HEK293 (cell line): ENCODE measurements around the gene PRADC1.

Experiments
- FEZF1 ChIP-seq: fragments of 450-650 bp; formaldehyde crosslinking; IDR thresholded peaks from 2 replicates; pipeline ENCODE4 v1.5.1; 2016; ENCODE audit warnings: missing biosample characterization, missing genetic modification characterization
- GLIS1 ChIP-seq: fragments of 450-650 bp; formaldehyde crosslinking; IDR thresholded peaks from 2 replicates; pipeline ENCODE4 v1.5.1; 2016; ENCODE audit warnings: missing biosample characterization, missing genetic modification characterization
- KLF10 ChIP-seq: fragments of 450-650 bp; IDR thresholded peaks from 2 replicates; pipeline ENCODE4 v1.5.1; 2018; ENCODE audit warnings: missing biosample characterization, mild to moderate bottlenecking, missing genetic modification characterization
- PRDM2 ChIP-seq: fragments of 450-650 bp; formaldehyde crosslinking; IDR thresholded peaks from 2 replicates; pipeline ENCODE4 v1.5.1; 2016; ENCODE audit warnings: missing biosample characterization, missing genetic modification characterization, borderline replicate concordance
- SALL2 ChIP-seq: fragments of 450-650 bp; formaldehyde crosslinking; IDR thresholded peaks from 2 replicates; pipeline ENCODE4 v1.5.0; 2017; ENCODE audit warnings: missing biosample characterization, mild to moderate bottlenecking, missing genetic modification characterization, borderline replicate concordance
- SCRT2 ChIP-seq: fragments of 450-650 bp; formaldehyde crosslinking; IDR thresholded peaks from 2 replicates; pipeline ENCODE4 v1.5.1; 2016; ENCODE audit warnings: missing biosample characterization, missing genetic modification characterization
- SP7 ChIP-seq: fragments of 450-650 bp; formaldehyde crosslinking; IDR thresholded peaks from 2 replicates; pipeline ENCODE4 v1.5.1; 2016; ENCODE audit warnings: missing biosample characterization, missing genetic modification characterization
- ZBTB10 ChIP-seq: fragments of 450-650 bp; formaldehyde crosslinking; IDR thresholded peaks from 2 replicates; pipeline ENCODE4 v1.5.1; 2016; ENCODE audit warnings: missing biosample characterization, missing genetic modification characterization
- ZBTB21 ChIP-seq: fragments of 450-650 bp; formaldehyde crosslinking; IDR thresholded peaks from 2 replicates; pipeline ENCODE4 v1.5.1; 2017; ENCODE audit warnings: missing biosample characterization, missing genetic modification characterization
- ZBTB6 ChIP-seq: fragments of 450-650 bp; formaldehyde crosslinking; IDR thresholded peaks from 2 replicates; pipeline ENCODE4 v1.5.1; 2017; ENCODE audit warnings: missing biosample characterization, missing genetic modification characterization
- ZNF112 ChIP-seq: fragments of 450-650 bp; formaldehyde crosslinking; IDR thresholded peaks from 2 replicates; pipeline ENCODE4 v1.5.0; 2017; ENCODE audit warnings: missing biosample characterization, missing genetic modification characterization
- ZNF16 ChIP-seq: fragments of 450-650 bp; formaldehyde crosslinking; IDR thresholded peaks from 2 replicates; pipeline ENCODE4 v1.5.1; 2016; ENCODE audit warnings: low read depth, missing biosample characterization, missing genetic modification characterization
- ZNF223 ChIP-seq: fragments of 450-650 bp; formaldehyde crosslinking; IDR thresholded peaks from 2 replicates; pipeline ENCODE4 v1.5.1; 2016; ENCODE audit warnings: missing biosample characterization, missing genetic modification characterization
- ZNF24 ChIP-seq: fragments of 450-650 bp; formaldehyde crosslinking; IDR thresholded peaks from 2 replicates; pipeline ENCODE4 v1.5.1; 2016; ENCODE audit warnings: missing biosample characterization, missing genetic modification characterization
- ZNF248 ChIP-seq: fragments of 450-650 bp; formaldehyde crosslinking; IDR thresholded peaks from 2 replicates; pipeline ENCODE4 v1.5.1; 2017; ENCODE audit warnings: missing biosample characterization, missing genetic modification characterization
- ZNF280C ChIP-seq: fragments of 450-650 bp; formaldehyde crosslinking; IDR thresholded peaks from 2 replicates; pipeline ENCODE4 v1.5.1; 2016; ENCODE audit warnings: missing biosample characterization, missing genetic modification characterization
- ZNF280D ChIP-seq: fragments of 450-650 bp; formaldehyde crosslinking; IDR thresholded peaks from 2 replicates; pipeline ENCODE4 v1.5.1; 2016; ENCODE audit warnings: missing biosample characterization, missing genetic modification characterization
- ZNF311 ChIP-seq: fragments of 450-650 bp; formaldehyde crosslinking; IDR thresholded peaks from 2 replicates; pipeline ENCODE4 v1.5.1; 2017; ENCODE audit warnings: missing biosample characterization, missing genetic modification characterization, borderline replicate concordance
- ZNF335 ChIP-seq: fragments of 450-650 bp; formaldehyde crosslinking; conservative IDR thresholded peaks from 2 replicates; pipeline ENCODE4 v1.5.1; 2016; ENCODE audit warnings: missing biosample characterization, missing genetic modification characterization
- ZNF501 ChIP-seq: fragments of 450-650 bp; formaldehyde crosslinking; IDR thresholded peaks from 2 replicates; pipeline ENCODE4 v1.5.1; 2016; ENCODE audit warnings: missing biosample characterization, missing genetic modification characterization
- ZNF654 ChIP-seq: fragments of 450-650 bp; formaldehyde crosslinking; IDR thresholded peaks from 2 replicates; pipeline ENCODE4 v1.5.1; 2016; ENCODE audit warnings: low read depth, missing biosample characterization, missing genetic modification characterization
- ZSCAN4 ChIP-seq: fragments of 450-650 bp; formaldehyde crosslinking; IDR thresholded peaks from 2 replicates; pipeline ENCODE4 v1.5.1; 2017; ENCODE audit warnings: missing biosample characterization, missing genetic modification characterization

Gene PRADC1

GRCh38 chr2:73214120-73215035, 18.7 kb downstream of the PRADC1 start, which contains the start of gene SMYD5 (continued):
- TF ChIP-seq ZBTB6 (tag by site-specific recombination) (no peak), ZNF501 (no peak; the same call in 1 of the 2 replicates), ZNF311 (tag by site-specific recombination) (no peak), ZNF335 (tag by site-specific recombination) (peak; percentile 91), ZNF280C (no peak), SCRT2 (tag by site-specific recombination) (no peak), ZNF280D (tag by site-specific recombination) (no peak), ZNF248 (no peak), PRDM2 (tag by site-specific recombination) (no peak), FEZF1 (tag by site-specific recombination) (no peak), ZNF223 (no peak), KLF10 (peak; percentile 96), SALL2 (tag by site-specific recombination) (no peak), GLIS1 (tag by site-specific recombination) (peak; percentile 78), ZSCAN4 (tag by site-specific recombination) (0 out of 2 replicates have a peak, but pooled peaks have one; percentile 7), ZBTB21 (tag by site-specific recombination) (no peak), ZBTB10 (tag by site-specific recombination) (no peak), ZNF654 (tag by site-specific recombination) (no peak), ZNF16 (tag by site-specific recombination) (no peak), SP7 (0 out of 2 replicates have a peak, but pooled peaks have one; percentile 60), ZNF112 (tag by site-specific recombination) (no peak), ZNF24 (tag by site-specific recombination) (no peak)
